ENCODE data around the gene KCNJ6.

Gene KCNJ6

DNA sequence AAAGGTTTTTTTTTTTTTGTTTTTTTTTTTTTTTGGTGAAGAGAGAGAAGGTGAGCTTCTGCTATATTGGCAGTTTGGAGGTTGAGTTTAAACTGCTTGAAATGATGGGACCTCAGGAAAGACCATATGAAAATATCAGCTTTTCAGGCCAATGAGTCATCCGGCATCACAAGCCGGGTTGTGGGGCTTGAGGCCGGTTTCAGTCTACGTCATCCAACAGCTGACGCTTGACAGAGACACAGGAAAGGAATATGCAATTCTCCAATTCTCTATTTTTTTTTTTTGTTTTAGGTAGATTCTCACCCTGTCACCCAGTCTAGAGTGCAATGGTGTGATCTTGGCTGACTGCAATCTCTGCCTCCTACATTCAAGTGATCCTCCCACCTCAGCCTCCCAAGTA is 52.4 kb downstream of the KCNJ6 start:
- DNase-seq (ENCODE audit: low read depth in 2 of 2): no peak

- no peak for DNase-seq (ENCODE audit: low read depth in 2 of 2)
Measured at GRCh38 chr21:37862536-37862935, 53.7 kb downstream of the KCNJ6 start.

DNA sequence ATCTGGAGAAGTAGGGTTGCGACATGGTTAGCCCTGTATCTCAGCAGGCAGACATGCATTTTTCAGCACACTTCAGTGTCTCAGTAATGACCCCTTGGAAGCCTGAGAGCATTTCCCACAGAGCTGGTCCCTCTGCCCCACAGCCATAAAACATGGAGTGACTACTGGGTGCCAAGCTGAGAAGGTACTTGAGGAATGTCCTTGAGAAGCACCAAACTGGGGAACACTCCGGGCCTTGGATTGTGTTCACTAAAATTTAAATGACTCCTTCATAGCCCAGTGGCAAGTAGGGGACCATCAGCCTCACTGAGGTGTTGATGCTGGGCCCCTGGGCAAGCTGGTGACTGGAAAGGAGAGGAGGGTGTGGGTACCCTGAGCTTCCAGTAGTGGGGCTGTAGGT is 54.7 kb downstream of the KCNJ6 start:
- DNase-seq (ENCODE audit: low read depth in 2 of 2): no peak

DNA sequence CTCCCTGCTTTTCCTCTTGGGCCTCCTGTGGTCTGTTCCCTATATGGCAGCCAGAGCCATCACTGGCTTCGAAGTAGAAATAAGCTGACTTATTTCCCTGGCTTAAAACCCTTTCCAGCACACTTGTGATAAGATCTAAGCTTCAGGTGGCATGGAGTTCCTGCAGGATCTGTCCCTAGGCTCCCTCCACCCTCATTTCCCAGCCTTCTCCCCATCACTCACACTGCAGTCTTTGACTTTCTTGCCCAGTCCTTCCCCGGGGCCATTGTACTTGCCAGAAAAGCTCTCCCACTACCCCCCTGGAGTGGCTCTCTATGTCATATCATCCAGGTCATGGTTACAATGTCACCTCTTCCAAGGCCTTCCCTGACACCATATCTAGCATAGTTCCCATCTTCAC is 55.8 kb downstream of the KCNJ6 start:
- no peak for DNase-seq (ENCODE audit: low read depth in 2 of 2)

GRCh38 chr21:37855647-37856625 is 60.3 kb downstream of the KCNJ6 start:
- DNase-seq (ENCODE audit: low read depth in 2 of 2): no peak

DNA sequence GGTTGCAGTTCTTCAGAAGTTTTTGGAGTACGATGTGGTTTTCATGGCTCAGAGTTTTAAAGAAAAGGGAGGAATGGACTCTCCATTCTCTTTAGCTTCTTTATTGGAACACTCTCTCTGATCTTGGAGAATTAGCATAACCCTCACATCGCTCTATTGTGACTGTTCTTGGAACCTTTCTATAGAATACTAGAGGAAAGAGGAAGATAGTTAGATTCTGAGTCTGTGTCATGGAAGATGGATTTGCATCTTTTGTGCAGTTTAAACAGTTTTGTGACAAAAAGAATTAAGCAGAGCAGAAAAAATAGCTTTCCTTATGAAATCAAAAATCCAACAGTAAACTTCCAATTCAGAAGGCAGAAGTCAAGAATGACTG is 61.0 kb downstream of the KCNJ6 start:
- no peak for DNase-seq (ENCODE audit: low read depth in 2 of 2)

GRCh38 chr21:37849506-37850102 is 66.7 kb downstream of the KCNJ6 start:
- no peak for DNase-seq (ENCODE audit: low read depth in 2 of 2)

DNA sequence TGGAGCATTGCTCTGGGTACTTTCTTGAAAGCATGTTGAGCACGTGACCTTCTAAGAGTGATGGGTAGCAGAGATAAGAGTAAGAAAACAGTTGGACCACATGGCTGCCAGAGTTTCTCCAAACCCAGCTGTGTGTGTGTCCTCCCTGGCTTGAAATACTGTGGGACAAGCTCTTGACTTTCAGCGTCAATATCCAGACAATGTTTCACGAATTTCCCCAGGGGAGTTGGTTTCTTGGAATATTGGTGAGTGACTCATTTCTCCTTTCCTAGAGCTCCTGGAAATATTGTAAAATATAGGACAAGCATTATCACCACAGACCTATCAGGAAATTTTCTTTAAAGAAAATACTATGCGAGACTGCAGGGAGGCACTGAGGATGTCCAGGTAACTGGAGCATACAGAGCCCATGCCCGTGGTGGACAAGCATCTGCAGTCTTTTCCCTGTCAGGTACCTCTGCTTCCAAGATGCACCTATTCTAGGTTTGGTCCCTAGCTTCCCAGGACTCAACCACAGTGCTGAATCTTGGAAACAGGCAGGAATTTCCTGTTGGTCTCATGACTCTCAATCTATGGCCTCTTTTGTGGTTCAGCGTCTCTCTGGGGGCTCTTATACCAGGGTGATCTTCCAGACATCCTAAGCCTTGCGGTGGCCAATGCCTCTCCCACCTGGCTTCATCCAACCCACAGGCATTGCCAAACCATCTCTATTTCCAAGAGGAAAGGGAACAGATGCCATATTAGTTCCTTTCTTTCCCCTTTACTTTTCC is 67.4 kb downstream of the KCNJ6 start:
- DNase-seq (ENCODE audit: low read depth in 2 of 2): no peak

GRCh38 chr21:37845535-37845934 is 70.7 kb downstream of the KCNJ6 start:
- no peak for DNase-seq (ENCODE audit: low read depth in 2 of 2)

DNA sequence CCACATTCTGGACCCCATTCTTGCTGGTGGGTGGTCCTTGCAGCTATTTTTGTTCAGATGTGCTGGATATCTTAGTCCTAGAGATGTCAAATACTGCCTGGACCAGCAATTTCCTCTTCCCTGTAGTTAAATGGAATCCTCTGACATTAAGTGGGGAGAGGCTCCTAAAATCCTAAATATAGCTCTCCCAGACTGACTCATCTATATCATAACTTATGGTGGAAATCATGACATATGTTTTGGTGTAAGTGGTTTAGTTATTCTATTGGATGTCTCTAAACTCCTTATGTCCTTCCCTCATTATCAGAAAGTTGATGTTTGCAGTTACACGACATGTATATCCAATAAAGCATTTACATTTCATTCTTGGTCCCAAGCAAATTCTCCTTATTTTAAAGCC is 73.1 kb downstream of the KCNJ6 start:
- DNase-seq (ENCODE audit: low read depth in 2 of 2): no peak

GRCh38 chr21:37842163-37842919 is 73.9 kb downstream of the KCNJ6 start:
- no peak for DNase-seq (ENCODE audit: low read depth in 2 of 2)

DNA sequence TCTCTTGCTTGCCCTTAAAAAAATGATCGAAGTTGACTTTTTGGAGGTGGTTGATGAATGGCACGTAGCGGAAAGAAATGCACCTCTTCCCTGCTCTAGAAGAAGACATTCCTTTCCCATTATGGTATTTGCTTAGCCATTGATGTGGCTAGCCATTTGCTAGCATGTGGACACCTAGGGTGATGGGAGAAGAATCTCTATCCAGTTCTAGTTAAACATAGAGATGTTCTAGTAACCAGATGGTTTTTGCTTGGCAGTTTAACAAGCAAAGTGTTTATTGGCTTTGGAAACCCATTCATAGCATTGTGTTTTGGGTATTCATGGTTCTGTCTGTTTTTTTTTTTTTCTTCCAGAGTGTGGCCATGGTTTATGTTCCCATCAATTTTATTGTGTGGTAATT is 78.9 kb downstream of the KCNJ6 start:
- no peak for DNase-seq (ENCODE audit: low read depth in 2 of 2)

DNA sequence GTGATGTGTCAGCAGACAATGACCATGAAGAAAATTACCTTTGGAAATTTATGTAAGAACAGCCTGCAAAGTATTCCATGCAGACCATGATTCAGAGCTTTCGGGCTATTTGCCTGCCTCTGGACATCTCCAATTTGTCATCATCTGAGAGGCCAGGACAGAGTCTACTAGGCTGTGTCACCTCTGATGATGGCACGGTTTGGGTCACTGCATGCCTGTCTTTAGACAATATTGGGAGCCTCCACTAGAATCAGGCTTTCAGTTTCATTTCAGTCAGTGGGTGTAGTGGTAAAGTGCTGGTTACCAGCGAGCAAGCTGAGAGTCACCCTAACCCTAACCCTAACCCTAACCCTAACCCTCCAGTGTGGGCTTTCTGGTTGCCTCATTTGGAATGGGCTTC is 80.8 kb downstream of the KCNJ6 start:
- no peak for DNase-seq (ENCODE audit: low read depth in 2 of 2)

- DNase-seq (ENCODE audit: low read depth in 2 of 2): no peak
Measured at GRCh38 chr21:37833301-37833700, 83.0 kb downstream of the KCNJ6 start.

GRCh38 chr21:37829447-37829846 is 86.8 kb downstream of the KCNJ6 start:
- no peak for DNase-seq (ENCODE audit: low read depth in 2 of 2)

DNA sequence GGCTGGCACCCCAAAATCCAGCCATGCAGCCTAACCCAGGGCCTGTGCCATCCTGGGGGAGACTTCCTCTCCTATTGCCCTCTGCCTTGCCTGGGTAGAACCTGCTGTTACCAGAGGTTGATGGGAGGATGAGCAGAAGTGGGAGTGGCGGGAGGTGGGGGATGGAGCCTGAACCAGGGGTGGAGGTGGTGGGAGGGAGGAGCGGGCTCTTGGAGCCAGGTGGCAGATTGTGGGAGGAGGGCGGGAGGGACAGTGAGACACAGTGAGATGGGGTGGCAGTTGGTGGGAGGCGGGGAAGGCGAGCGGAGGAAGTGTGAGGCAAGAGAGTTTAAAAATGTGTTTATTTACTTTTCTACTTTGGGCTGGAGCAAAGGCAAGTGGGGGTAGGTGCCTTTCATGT is 87.3 kb downstream of the KCNJ6 start:
- no peak for DNase-seq (ENCODE audit: low read depth in 2 of 2)

GRCh38 chr21:37828556-37828955 is 87.7 kb downstream of the KCNJ6 start:
- no peak for DNase-seq (ENCODE audit: low read depth in 2 of 2)

DNA sequence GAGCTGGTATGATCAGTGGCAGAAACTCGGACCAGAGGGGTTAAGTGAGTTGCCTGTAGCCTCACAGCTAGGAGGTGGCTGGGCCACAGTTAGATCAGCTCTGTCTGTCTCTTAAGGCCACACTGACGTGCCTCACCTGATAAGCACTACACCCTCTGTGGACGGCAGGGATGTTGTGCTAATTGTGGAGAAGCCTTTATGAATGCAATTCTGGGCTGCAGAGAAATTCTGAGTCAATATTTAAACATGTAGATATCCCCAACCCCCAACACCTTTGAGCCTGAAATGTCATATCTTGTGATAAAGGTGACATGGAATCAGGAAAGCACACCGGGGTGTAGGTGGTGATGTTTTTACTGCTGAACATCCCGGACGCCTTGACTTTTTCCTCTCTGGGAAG is 88.3 kb downstream of the KCNJ6 start:
- DNase-seq (ENCODE audit: low read depth in 2 of 2): no peak

GRCh38 chr21:37821786-37822450 is 94.3 kb downstream of the KCNJ6 start:
- no peak for DNase-seq (ENCODE audit: low read depth in 2 of 2)

DNA sequence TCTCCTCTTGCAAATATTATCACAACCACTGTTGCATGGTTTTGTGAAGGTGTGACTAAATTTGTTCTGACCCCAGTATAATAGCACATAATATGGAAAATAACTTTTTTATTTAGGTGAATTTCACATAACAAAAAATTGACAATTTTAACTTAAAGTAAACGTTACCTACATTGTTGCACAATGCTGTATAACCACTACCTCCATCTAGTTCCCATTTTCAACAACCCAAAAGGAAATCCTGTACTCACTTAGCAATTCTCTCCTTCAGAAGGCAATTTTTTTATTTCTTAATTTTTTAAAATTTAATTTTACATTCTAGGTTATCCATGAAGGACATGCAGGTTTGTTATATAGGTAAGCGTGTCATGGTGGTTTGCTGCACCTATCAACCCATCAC is 95.2 kb downstream of the KCNJ6 start:
- DNase-seq (ENCODE audit: low read depth in 2 of 2): no peak

DNA sequence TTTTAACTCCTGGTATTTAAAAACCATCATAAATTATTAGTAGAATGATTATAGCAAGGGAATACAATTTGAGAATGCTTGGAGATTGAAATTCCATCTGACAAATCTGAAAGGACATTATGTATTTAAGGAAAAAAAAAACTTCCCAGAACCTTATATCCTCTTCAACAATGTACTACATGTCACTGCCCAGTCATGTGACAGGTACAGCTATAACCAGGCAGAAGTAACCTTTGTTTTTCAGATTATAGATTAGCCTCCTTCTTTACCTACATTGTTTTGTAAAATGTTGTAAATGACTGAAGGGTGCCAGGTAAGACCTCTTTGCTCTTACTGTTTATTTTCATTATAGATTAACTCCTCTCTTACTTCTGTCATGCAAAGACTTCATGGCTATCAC is 96.9 kb downstream of the KCNJ6 start:
- DNase-seq (ENCODE audit: low read depth in 2 of 2): no peak

Measured in activated CD4-positive, alpha-beta T cell treated with anti-CD3 and anti-CD28 coated beads for 24 hours (primary cell).